Mucosa of rectum (tissue), 2 donors: Measurements from ENCODE around the gene JADE1.

Experiments
- H3K27ac ChIP-seq, 2 donors: one replicate each; pipeline ENCODE4 v1.7.0; 2013; ENCODE audit warnings: inconsistent platforms in 2 of 2, low read depth in 2 of 2, low read length in 2 of 2
- H3K27me3 ChIP-seq, 2 donors: one replicate each; pipeline ENCODE4 v1.7.0; 2013; ENCODE audit warnings: low read length in 2 of 2; ENCODE audit not compliant: control insufficient read depth in 2 of 2, insufficient read depth in 2 of 2
- H3K36me3 ChIP-seq, 2 donors: one replicate each; pipeline ENCODE4 v1.7.0; 2013; ENCODE audit warnings: low read length in 2 of 2; ENCODE audit not compliant: control insufficient read depth in 2 of 2, insufficient read depth in 2 of 2
- H3K4me1 ChIP-seq, 2 donors: one replicate each; pipeline ENCODE4 v1.7.0; 2013; ENCODE audit warnings: low read length in 2 of 2, mild to moderate bottlenecking in 1 of 2; ENCODE audit not compliant: control insufficient read depth in 2 of 2, insufficient read depth in 2 of 2
- H3K4me3 ChIP-seq, 2 donors: one replicate each; pipeline ENCODE4 v1.7.0; 2013; ENCODE audit warnings: low read length in 2 of 2
- H3K9ac ChIP-seq, 2 donors: one replicate each; pipeline ENCODE4 v1.7.0; 2013; ENCODE audit warnings: low read length in 2 of 2, low read depth in 1 of 2, mild to moderate bottlenecking in 1 of 2
- H3K9me3 ChIP-seq, 2 donors: one replicate each; pipeline ENCODE4 v1.7.0; 2013; ENCODE audit warnings: low read length in 2 of 2; ENCODE audit not compliant: control insufficient read depth in 2 of 2
- donor health status: healthy.
- donor health status: Normal muscosa, but diverticular disease.

JADE1 gene

GRCh38 chr4:128859887-128860677 lies 50.6 kb downstream of the JADE1 start:
- H3K36me3 ChIP-seq = peaks cover 29 to 38% of the 10 kb centered on the region in 2 donors
- H3K9me3 ChIP-seq = no peaks in the 10 kb centered on the region
- H3K27ac ChIP-seq = no peak overlapping the region
- no peak overlapping the region for H3K9ac ChIP-seq
- H3K27me3 ChIP-seq = no peaks in the 10 kb centered on the region
- peaks cover 0 to 9% of the 10 kb centered on the region in 2 donors for H3K4me1 ChIP-seq
- H3K4me3 ChIP-seq = no peak overlapping the region

- Histone ChIP-seq H3K4me3 (no peak overlapping the region), H3K27me3 (no peaks in the 10 kb centered on the region), H3K4me1 (peaks cover 0 to 9% of the 10 kb centered on the region in 2 donors), H3K9ac (no peak overlapping the region), H3K9me3 (no peaks in the 10 kb centered on the region), H3K36me3 (peaks cover 19 to 31% of the 10 kb centered on the region in 2 donors), H3K27ac (no peak overlapping the region)
Observed at GRCh38 chr4:128861856-128862518, 52.5 kb downstream of the JADE1 start.

GRCh38 chr4:128862608-128863311 lies 53.3 kb downstream of the JADE1 start:
- H3K27ac ChIP-seq = no peak overlapping the region
- no peaks in the 10 kb centered on the region for H3K27me3 ChIP-seq
- peaks cover 0 to 9% of the 10 kb centered on the region in 2 donors for H3K4me1 ChIP-seq
- no peak overlapping the region for H3K4me3 ChIP-seq
- H3K9me3 ChIP-seq = no peaks in the 10 kb centered on the region
- H3K36me3 ChIP-seq = peaks cover 13 to 25% of the 10 kb centered on the region in 2 donors
- H3K9ac ChIP-seq = no peak overlapping the region

- Histone ChIP-seq H3K4me1 (peaks cover 0 to 9% of the 10 kb centered on the region in 2 donors), H3K27ac (no peak overlapping the region), H3K27me3 (no peaks in the 10 kb centered on the region), H3K4me3 (no peak overlapping the region), H3K36me3 (peaks cover 8 to 21% of the 10 kb centered on the region in 2 donors), H3K9ac (no peak overlapping the region), H3K9me3 (no peaks in the 10 kb centered on the region)
Observed at GRCh38 chr4:128863312-128864075, 54.0 kb downstream of the JADE1 start.

- peaks cover 8 to 23% of the 10 kb centered on the region in 2 donors for H3K36me3 ChIP-seq
- H3K9ac ChIP-seq = no peak overlapping the region
- H3K27me3 ChIP-seq = no peaks in the 10 kb centered on the region
Observed at GRCh38 chr4:128865132-128865531, 55.6 kb downstream of the JADE1 start.

GRCh38 chr4:128866269-128866668 lies 56.8 kb downstream of the JADE1 start:
- Histone ChIP-seq H3K27me3 (no peaks in the 10 kb centered on the region), H3K4me3 (no peak overlapping the region), H3K4me1 (peaks cover 0 to 9% of the 10 kb centered on the region in 2 donors), H3K27ac (no peak overlapping the region), H3K9ac (no peak overlapping the region), H3K9me3 (no peaks in the 10 kb centered on the region), H3K36me3 (peaks cover 8 to 22% of the 10 kb centered on the region in 2 donors)

More at GRCh38 chr4:128865132-128865531, 55.6 kb downstream of the JADE1 start:
- H3K9me3 ChIP-seq = no peaks in the 10 kb centered on the region
- H3K27ac ChIP-seq = no peak overlapping the region
- H3K4me1 ChIP-seq = peaks cover 0 to 9% of the 10 kb centered on the region in 2 donors
- no peak overlapping the region for H3K4me3 ChIP-seq

- H3K9me3 ChIP-seq = no peaks in the 10 kb centered on the region
- H3K27me3 ChIP-seq = no peaks in the 10 kb centered on the region
- H3K4me3 ChIP-seq = no peak overlapping the region
- H3K27ac ChIP-seq = no peak overlapping the region
- H3K36me3 ChIP-seq = peaks cover 5 to 23% of the 10 kb centered on the region in 2 donors
- H3K9ac ChIP-seq = no peak overlapping the region
- H3K4me1 ChIP-seq = peaks cover 0 to 9% of the 10 kb centered on the region in 2 donors
Observed at GRCh38 chr4:128866691-128867090, 57.2 kb downstream of the JADE1 start.

GRCh38 chr4:128868758-128869157 lies 59.3 kb downstream of the JADE1 start:
- no peak overlapping the region for H3K27ac ChIP-seq
- peaks cover 0 to 30% of the 10 kb centered on the region in 2 donors for H3K36me3 ChIP-seq

GRCh38 chr4:128869776-128870509 lies 60.4 kb downstream of the JADE1 start:
- Histone ChIP-seq H3K36me3 (peaks cover 0 to 30% of the 10 kb centered on the region in 2 donors), H3K4me1 (no peaks in the 10 kb centered on the region), H3K9ac (no peak overlapping the region), H3K27ac (no peak overlapping the region), H3K27me3 (no peaks in the 10 kb centered on the region), H3K9me3 (no peaks in the 10 kb centered on the region), H3K4me3 (no peak overlapping the region)

More at GRCh38 chr4:128868758-128869157, 59.3 kb downstream of the JADE1 start:
- Histone ChIP-seq H3K9me3 (no peaks in the 10 kb centered on the region), H3K27me3 (no peaks in the 10 kb centered on the region), H3K9ac (no peak overlapping the region), H3K4me1 (no peaks in the 10 kb centered on the region), H3K4me3 (no peak overlapping the region)
